Spinal cord (tissue), 10 donors: Measurements from ENCODE around the gene ATP9B. TPM values are rescaled to one million over a fixed set of nuclear protein-coding genes. Genes with fewer than 3 reads are reported as not detected.
"Not testable (repeated sequence)": the region's sequence is repeated elsewhere in the genome, so short reads cannot be mapped to it uniquely, and the experiment has no call there.

Experiments
- DNase-seq, 6 donors: peaks; one replicate each; pipeline versions ENCODE4 v3.0.0 to v3.0.0-alpha.2; 2013 to 2015; ENCODE audit warnings: low spot score in 6 of 6, low read depth in 4 of 6
- H3K27ac ChIP-seq: one replicate; pipeline ENCODE4 v1.5.1; 2013; ENCODE audit warnings: low read depth, low read length, control low read depth
- H3K27me3 ChIP-seq: one replicate; pipeline ENCODE4 v1.6.1; 2013; ENCODE audit warnings: low read length; ENCODE audit not compliant: control insufficient read depth, insufficient read depth
- H3K36me3 ChIP-seq: one replicate; pipeline ENCODE4 v1.6.1; 2013; ENCODE audit warnings: low read length; ENCODE audit not compliant: control insufficient read depth, insufficient read depth
- H3K4me1 ChIP-seq: one replicate; pipeline ENCODE4 v1.6.1; 2013; ENCODE audit warnings: low read length; ENCODE audit not compliant: control insufficient read depth, insufficient read depth
- H3K4me3 ChIP-seq: one replicate; pipeline ENCODE4 v1.5.1; 2013; ENCODE audit warnings: low read depth, low read length, control low read depth
- H3K9me3 ChIP-seq: one replicate; pipeline ENCODE4 v1.6.1; 2013; ENCODE audit warnings: low read length; ENCODE audit not compliant: control insufficient read depth, insufficient read depth
- WGBS: methylation state at CpG from one replicate; pipeline ENCODE4 v1.1.5; 2013; ENCODE audit warnings: missing lambda C conversion rate; ENCODE audit not compliant: insufficient coverage; 5-methylcytosine and 5-hydroxymethylcytosine counted together
- polyA plus RNA-seq, 2 donors: library from polyadenylated mRNA; unstranded; fragments of 120-200 nt; gene quantifications; one replicate each; pipeline ENCODE4 v1.2.1, GENCODE V29; 2013; ENCODE audit not compliant: insufficient read length in 2 of 2
- total RNA-seq, 2 donors: library from RNA; depleted of rRNA in 1 of 2; stranded (reverse); fragments of 120-200 nt in 1 of 2; fragments of >200 nt in 1 of 2; gene quantifications; one replicate each; pipeline versions ENCODE4 v1.2.3 to v1.2.4, GENCODE V29; 2013 to 2014
- donor health status: healthy.

Gene ATP9B
- total and polyA plus RNA-seq, 4 donors: 19.5 to 72.7 (median 35.6) TPM

DNA sequence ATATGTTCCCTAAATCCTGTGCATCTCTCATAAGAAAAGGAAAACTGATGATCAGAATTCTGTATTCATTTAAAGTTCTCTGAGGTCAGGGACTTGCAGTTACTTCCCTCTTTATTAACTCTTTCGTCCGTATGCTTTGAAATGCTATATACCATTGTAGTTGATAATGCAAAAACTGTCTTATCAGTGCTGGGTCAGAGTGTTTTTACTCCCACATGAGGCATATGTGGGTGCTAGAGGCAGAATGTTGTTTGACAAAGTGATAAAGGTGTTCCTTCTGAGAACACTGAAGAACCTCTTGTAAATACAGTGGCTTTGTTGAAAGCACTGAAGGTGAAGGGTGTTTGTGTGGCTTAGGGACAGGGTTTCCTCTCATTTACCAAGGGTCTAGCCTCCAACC is 190.0 kb downstream of the ATP9B start:
- no peak for DNase-seq
- H3K4me1 ChIP-seq: peaks cover 19% of the 10 kb centered on the region
- no peak overlapping the region for H3K4me3 ChIP-seq
- H3K36me3 ChIP-seq: peaks cover 10% of the 10 kb centered on the region
- H3K27me3 ChIP-seq: no peaks in the 10 kb centered on the region
- no CpG with 5 or more reads among the region's 2 CpGs for WGBS
- no peak overlapping the region for H3K27ac ChIP-seq
- no peaks in the 10 kb centered on the region for H3K9me3 ChIP-seq

GRCh38 chr18:79260023-79260422 is 190.8 kb downstream of the ATP9B start:
- Histone ChIP-seq H3K4me1 (peaks cover 15% of the 10 kb centered on the region), H3K27me3 (no peaks in the 10 kb centered on the region), H3K27ac (peak overlapping the region; percentile 57), H3K9me3 (no peaks in the 10 kb centered on the region), H3K36me3 (peaks cover 5% of the 10 kb centered on the region), H3K4me3 (no peak overlapping the region)
- no peak for DNase-seq
- 100% methylated on average over 2 of the region's 8 CpGs for WGBS

- peak in 1 of 6 donors; percentile 31 for DNase-seq
- peaks cover 15% of the 10 kb centered on the region for H3K4me1 ChIP-seq
- peak overlapping the region; percentile 57 for H3K27ac ChIP-seq
- 100% methylated on average over 1 of the region's 1 CpG for WGBS
- H3K4me3 ChIP-seq: no peak overlapping the region
- H3K27me3 ChIP-seq: no peaks in the 10 kb centered on the region
- peaks cover 5% of the 10 kb centered on the region for H3K36me3 ChIP-seq
- no peaks in the 10 kb centered on the region for H3K9me3 ChIP-seq
Observed at GRCh38 chr18:79260510-79260909, 191.3 kb downstream of the ATP9B start.

GRCh38 chr18:79265068-79265467 is 195.9 kb downstream of the ATP9B start:
- not testable (repeated sequence) for H3K27ac ChIP-seq, H3K36me3 ChIP-seq, H3K4me3 ChIP-seq, H3K9me3 ChIP-seq, H3K27me3 ChIP-seq, H3K4me1 ChIP-seq, DNase-seq
- WGBS: 100% methylated on average over 5 of the region's 9 CpGs

- not testable (repeated sequence) for H3K9me3 ChIP-seq, H3K27ac ChIP-seq, H3K36me3 ChIP-seq, DNase-seq, H3K4me1 ChIP-seq, H3K4me3 ChIP-seq, H3K27me3 ChIP-seq
Observed at GRCh38 chr18:79271812-79272211, 202.6 kb downstream of the ATP9B start.

DNA sequence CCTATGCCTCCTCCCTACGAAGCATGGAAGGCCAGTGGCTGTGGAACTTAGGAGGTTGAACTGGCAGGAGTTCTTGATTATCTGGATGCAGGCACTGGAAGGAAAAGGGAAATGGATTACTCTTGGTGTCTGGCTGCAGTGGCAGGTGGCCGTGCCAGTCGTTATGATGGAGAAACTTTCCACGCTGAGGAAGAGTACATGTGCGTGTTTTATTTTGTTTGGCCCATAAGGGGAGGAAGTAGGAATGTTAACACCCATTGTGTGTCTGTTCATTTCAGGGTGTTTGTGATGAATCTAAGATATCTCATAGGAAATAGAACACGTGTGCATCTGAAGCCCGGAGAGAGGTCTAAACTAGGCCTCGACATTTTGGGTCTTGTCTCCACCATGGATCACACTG is 203.7 kb downstream of the ATP9B start:
- Histone ChIP-seq H3K9me3 (no peaks in the 10 kb centered on the region), H3K27me3 (no peaks in the 10 kb centered on the region), H3K36me3 (no peaks in the 10 kb centered on the region), H3K4me3 (no peak overlapping the region), H3K4me1 (no peaks in the 10 kb centered on the region), H3K27ac (no peak overlapping the region)
- WGBS: 84% methylated on average over 8 of the region's 8 CpGs
- no peak for DNase-seq

DNA sequence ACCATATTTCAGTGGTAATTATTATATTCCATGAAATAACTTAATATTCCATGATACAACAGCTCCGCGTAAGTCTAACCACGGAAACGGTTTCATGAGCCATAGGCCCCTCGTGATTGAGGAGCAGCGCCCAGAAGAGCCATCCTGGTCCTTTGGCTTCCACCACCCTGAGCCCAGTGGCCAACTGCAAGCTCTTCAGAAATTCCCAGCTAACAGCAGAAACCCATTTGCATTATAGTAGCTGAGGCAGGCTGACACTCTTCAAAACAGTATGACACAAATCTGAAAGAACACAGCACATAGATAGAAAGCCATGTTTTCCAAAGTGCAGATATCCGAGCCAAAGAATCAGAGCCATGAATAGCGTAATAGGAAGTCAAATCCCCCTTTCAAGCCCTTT is 205.6 kb downstream of the ATP9B start:
- no peak for DNase-seq
- no peak overlapping the region for H3K27ac ChIP-seq
- no peaks in the 10 kb centered on the region for H3K27me3 ChIP-seq
- H3K36me3 ChIP-seq: peaks cover 4% of the 10 kb centered on the region
- no peak overlapping the region for H3K4me3 ChIP-seq
- no peaks in the 10 kb centered on the region for H3K4me1 ChIP-seq
- WGBS: 86% methylated on average over 4 of the region's 8 CpGs
- H3K9me3 ChIP-seq: no peaks in the 10 kb centered on the region

DNA sequence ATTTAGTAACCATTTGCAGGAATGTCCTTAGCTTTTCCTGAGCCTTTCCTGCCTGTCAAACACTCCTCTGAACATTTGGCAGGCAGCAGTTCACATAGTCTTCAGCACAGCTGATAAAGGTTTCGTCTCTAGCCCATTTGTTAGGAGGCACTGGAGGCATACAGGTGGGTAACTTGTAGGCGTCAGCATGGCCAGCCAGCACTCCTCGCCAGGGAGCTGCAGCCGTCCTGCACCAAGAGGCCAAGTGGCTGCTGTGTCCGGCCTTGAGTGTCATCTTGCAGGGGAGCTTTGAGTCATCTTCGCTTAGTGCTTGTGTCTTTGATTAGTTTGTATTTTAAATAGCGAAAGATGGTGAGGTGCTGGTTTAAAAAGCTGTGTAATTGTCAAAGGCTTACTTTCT is 206.3 kb downstream of the ATP9B start:
- Histone ChIP-seq H3K36me3 (peaks cover 4% of the 10 kb centered on the region), H3K27ac (no peak overlapping the region), H3K9me3 (no peaks in the 10 kb centered on the region), H3K4me1 (no peaks in the 10 kb centered on the region), H3K4me3 (no peak overlapping the region), H3K27me3 (no peaks in the 10 kb centered on the region)
- no peak for DNase-seq
- WGBS: 93% methylated on average over 5 of the region's 7 CpGs

- peaks cover 4% of the 10 kb centered on the region for H3K36me3 ChIP-seq
- no peaks in the 10 kb centered on the region for H3K4me1 ChIP-seq
- 87% methylated on average over 3 of the region's 4 CpGs for WGBS
- H3K9me3 ChIP-seq: no peaks in the 10 kb centered on the region
- no peaks in the 10 kb centered on the region for H3K27me3 ChIP-seq
- H3K4me3 ChIP-seq: no peak overlapping the region
- no peak for DNase-seq
- H3K27ac ChIP-seq: no peak overlapping the region
Observed at GRCh38 chr18:79275992-79276391, 206.8 kb downstream of the ATP9B start.

DNA sequence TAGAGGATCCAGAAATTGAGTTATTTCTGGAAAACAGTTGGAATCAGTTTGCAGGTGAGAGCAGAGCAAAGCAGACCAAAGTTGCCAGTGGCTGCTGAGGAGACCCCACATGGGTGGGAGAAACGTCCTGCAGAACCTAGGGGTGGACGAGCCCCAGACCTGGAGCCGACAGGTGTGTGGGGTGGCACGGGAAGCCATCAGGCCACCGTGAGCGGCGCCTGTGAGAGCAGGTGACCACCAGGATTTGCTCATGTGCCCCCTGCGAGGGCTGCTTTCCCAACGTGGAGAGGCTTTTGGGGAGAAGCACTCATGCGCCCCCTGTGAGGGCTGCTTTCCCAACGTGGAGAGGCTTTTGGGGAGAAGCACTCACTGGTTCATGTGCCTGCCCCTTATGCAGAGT is 209.7 kb downstream of the ATP9B start:
- no peak overlapping the region for H3K4me3 ChIP-seq
- H3K4me1 ChIP-seq: no peaks in the 10 kb centered on the region
- no peaks in the 10 kb centered on the region for H3K27me3 ChIP-seq
- H3K36me3 ChIP-seq: peaks cover 4% of the 10 kb centered on the region
- WGBS: 86% methylated on average over 11 of the region's 11 CpGs
- H3K27ac ChIP-seq: no peak overlapping the region
- DNase-seq: no peak
- H3K9me3 ChIP-seq: no peaks in the 10 kb centered on the region
